A549 (cell line): ENCODE measurements around the gene DDI2. TPM values are rescaled to one million over a fixed set of nuclear protein-coding genes. Genes with fewer than 3 reads are reported as not detected.

Experiments used
- ATAC-seq, 2 experiments: fragments of 200-7000 bp in 1 of 2; fragments of >200 bp in 1 of 2; cut with Nextera tagmentation in 1 of 2; cut with Tn5 transposase in 1 of 2; 3 replicates each; pipeline versions ENCODE4 v1.8.0 to v1.9.1; 2018 to 2020; ENCODE audit warnings: mild to moderate bottlenecking in 1 of 2, moderate library complexity in 1 of 2
- CTCF ChIA-PET: fragments of 300-600 bp; sonication (Branson Sonifier 250); formaldehyde crosslinking; extraction: SDS; loops from one replicate; lab custom pipeline; 2021; ENCODE audit warnings: antibody characterized with exemption, inconsistent platforms; lab: Yijun Ruan, JAX
- POLR2A ChIA-PET: fragments of 350-600 bp; formaldehyde crosslinking; extraction: SDS; loops from one replicate; lab custom pipeline; 2021; ENCODE audit warnings: antibody characterized with exemption, inconsistent platforms; lab: Yijun Ruan, JAX
- DNase-seq, 2 experiments: peaks; one replicate each; pipeline versions ENCODE4 v3.0.0 to v3.0.0-alpha.2; 2011 to 2016; ENCODE audit warnings: low read depth in 1 of 2, low spot score in 1 of 2
- FAIRE-seq: peaks from 2 replicates; lab custom pipeline; 2011; peaks lifted over from hg19 to GRCh38; lab: Jason Lieb, UNC
- H3K27ac ChIP-seq, 2 experiments: fragments of >200 bp; sonication (Bioruptor Twin); formaldehyde crosslinking; 3 replicates each; pipeline ENCODE4 v1.5.1; 2016 to 2017
- H3K4me1 ChIP-seq: fragments of >200 bp; sonication (Bioruptor Twin); formaldehyde crosslinking; 3 replicates; pipeline ENCODE4 v1.6.1; 2016
- H3K4me2 ChIP-seq: fragments of >200 bp; sonication (Bioruptor Twin); formaldehyde crosslinking; 3 replicates; pipeline ENCODE4 v1.6.1; 2016
- H3K4me3 ChIP-seq: fragments of >200 bp; sonication (Bioruptor Twin); formaldehyde crosslinking; 3 replicates; pipeline ENCODE4 v1.5.1; 2016
- H3K9me3 ChIP-seq: fragments of >200 bp; sonication (Bioruptor Twin); formaldehyde crosslinking; 3 replicates; pipeline ENCODE4 v1.6.1; 2016
- CBX8 ChIP-seq: fragments of 200-600 bp; sonication (generic); IDR thresholded peaks from 2 replicates; pipeline ENCODE4 v1.6.1; 2016
- CEBPB ChIP-seq, 2 experiments: fragments of >200 bp in 1 of 2; sonication (Bioruptor Twin) in 1 of 2; formaldehyde crosslinking in 1 of 2; IDR thresholded peaks; 2 replicates each; pipeline ENCODE4 v1.6.1; 2012 to 2016
- CHD4 ChIP-seq: fragments of 200-600 bp; sonication (generic); IDR thresholded peaks from 2 replicates; pipeline ENCODE4 v1.6.1; 2016; ENCODE audit warnings: antibody characterized with exemption, mild to moderate bottlenecking, borderline replicate concordance
- EHMT2 ChIP-seq: fragments of 200-600 bp; sonication (generic); IDR thresholded peaks from 2 replicates; pipeline ENCODE4 v1.6.1; 2016; ENCODE audit warnings: antibody characterized with exemption, low read depth, mild to moderate bottlenecking, moderate library complexity
- ELK1 ChIP-seq: fragments of 150-350 bp; IDR thresholded peaks from 2 replicates; pipeline ENCODE4 v1.6.1; 2014; ENCODE audit warnings: low read depth, mild to moderate bottlenecking, low read length
- ESRRA ChIP-seq: fragments of 150-350 bp; IDR thresholded peaks from 2 replicates; pipeline ENCODE4 v1.6.1; 2014; ENCODE audit warnings: mild to moderate bottlenecking, low read length, borderline replicate concordance
- FOSB ChIP-seq: fragments of 250-450 bp; sonication (Bioruptor Pico); IDR thresholded peaks from 2 replicates; pipeline ENCODE4 v1.5.0; 2020; ENCODE audit warnings: mild to moderate bottlenecking, moderate library complexity
- FOXS1 ChIP-seq: fragments of 250-450 bp; sonication (Bioruptor Pico); IDR thresholded peaks from 2 replicates; pipeline ENCODE4 v1.5.0; 2020; ENCODE audit warnings: mild to moderate bottlenecking, moderate library complexity
- HDAC2 ChIP-seq: fragments of 200-600 bp; sonication (generic); IDR thresholded peaks from 2 replicates; pipeline ENCODE4 v1.6.1; 2016
- HEYL ChIP-seq: fragments of 250-450 bp; sonication (Bioruptor Pico); IDR thresholded peaks from 2 replicates; pipeline ENCODE4 v1.8.0; 2021; ENCODE audit warnings: mild to moderate bottlenecking, moderate library complexity
- HOXB13 ChIP-seq: fragments of 250-450 bp; sonication (Bioruptor Pico); IDR thresholded peaks from 2 replicates; pipeline ENCODE4 v1.5.0; 2020; ENCODE audit warnings: low read depth, mild to moderate bottlenecking, moderate library complexity
- HOXB5 ChIP-seq: fragments of 250-450 bp; sonication (Bioruptor Pico); IDR thresholded peaks from 2 replicates; pipeline ENCODE4 v1.5.0; 2020; ENCODE audit warnings: mild to moderate bottlenecking, moderate library complexity
- JUN ChIP-seq, 2 experiments: fragments of >200 bp; sonication (Bioruptor Twin); formaldehyde crosslinking; IDR thresholded peaks; 2 replicates in 1 of 2; 3 replicates in 1 of 2; pipeline ENCODE4 v1.6.1; 2016 to 2017
- MAFK ChIP-seq: fragments of 450-650 bp; IDR thresholded peaks from 2 replicates; pipeline ENCODE4 v1.6.1; 2014; ENCODE audit not compliant: partially characterized antibody
- MAX ChIP-seq: IDR thresholded peaks from 2 replicates; pipeline ENCODE4 v1.6.1; 2012
- NFE2L2 ChIP-seq: fragments of 150-350 bp; conservative IDR thresholded peaks from 2 replicates; pipeline ENCODE4 v1.6.1; 2014; ENCODE audit warnings: low read length
- NR3C1 ChIP-seq: fragments of >200 bp; sonication (Bioruptor Twin); formaldehyde crosslinking; IDR thresholded peaks from 3 replicates; pipeline ENCODE4 v1.6.1; 2017
- RAD21 ChIP-seq, 2 experiments: fragments of >200 bp in 1 of 2; sonication (Bioruptor Twin) in 1 of 2; formaldehyde crosslinking in 1 of 2; IDR thresholded peaks in 1 of 2; conservative IDR thresholded peaks in 1 of 2; 2 replicates in 1 of 2; 3 replicates in 1 of 2; pipeline ENCODE4 v1.6.1; 2012 to 2018; ENCODE audit warnings: inconsistent platforms in 1 of 2
- RCOR1 ChIP-seq: fragments of 150-350 bp; IDR thresholded peaks from 2 replicates; pipeline ENCODE4 v1.6.1; 2014; ENCODE audit warnings: antibody characterized with exemption, low read length, low read depth
- RFX5 ChIP-seq: fragments of 450-650 bp; IDR thresholded peaks from 2 replicates; pipeline ENCODE4 v1.7.1; 2014; ENCODE audit warnings: antibody characterized with exemption, mild to moderate bottlenecking, moderate library complexity
- USF2 ChIP-seq: fragments of 450-650 bp; IDR thresholded peaks from 2 replicates; pipeline ENCODE4 v1.6.1; 2014; ENCODE audit warnings: antibody characterized with exemption
- ZC3H11A ChIP-seq: fragments of 450-650 bp; IDR thresholded peaks from 2 replicates; pipeline ENCODE4 v1.6.1; 2014; ENCODE audit warnings: antibody characterized with exemption, mild to moderate bottlenecking
- ZFP36 ChIP-seq: fragments of 450-650 bp; IDR thresholded peaks from 2 replicates; pipeline ENCODE4 v1.6.1; 2014; ENCODE audit warnings: borderline replicate concordance; ENCODE audit not compliant: partially characterized antibody
- ZNF302 ChIP-seq: fragments of 250-450 bp; sonication (Bioruptor Pico); IDR thresholded peaks from 2 replicates; pipeline ENCODE4 v1.9.0; 2021; ENCODE audit warnings: inconsistent platforms, mild to moderate bottlenecking, moderate library complexity
- WGBS: methylation state at CpG from one replicate; pipeline ENCODE4 v1.1.6; 2017; ENCODE audit errors: missing lambda C conversion rate; 5-methylcytosine and 5-hydroxymethylcytosine counted together
- polyA plus RNA-seq, 4 experiments: library from polyadenylated mRNA; depleted of rRNA in 3 of 4; stranded (reverse); fragments of >200 nt; fragmentation: RNase III in 1 of 4; extraction: RNeasy Plus Mini Kit Qiagen cat#74134 plus additional on column Dnase treatment in 1 of 4; gene quantifications; 2 replicates in 3 of 4; 3 replicates in 1 of 4; pipeline ENCODE4 v1.2.3, GENCODE V29; 2011 to 2017
- TF ChIP-seq, protein P1 (sequence below): IDR thresholded peaks from 2 replicates; pipeline ENCODE4 v1.6.1; 2012
- TF ChIP-seq, protein P2 (sequence below): IDR thresholded peaks from 2 replicates; pipeline ENCODE4 v1.6.1; 2012; ENCODE audit warnings: low read depth, borderline replicate concordance
- TF ChIP-seq, protein P3 (sequence below): fragments of >200 bp; sonication (Bioruptor Twin); formaldehyde crosslinking; IDR thresholded peaks from 3 replicates; pipeline ENCODE4 v1.5.1; 2016
- TF ChIP-seq, protein P4 (sequence below): fragments of >200 bp; sonication (Bioruptor Twin); formaldehyde crosslinking; IDR thresholded peaks from 2 replicates; pipeline ENCODE4 v1.6.1; 2016

The DDI2 gene
- polyA plus RNA-seq, 2 of the 4 experiments (the other 2 are of a cell fraction) = 6.3 to 8.6 TPM

DNA sequence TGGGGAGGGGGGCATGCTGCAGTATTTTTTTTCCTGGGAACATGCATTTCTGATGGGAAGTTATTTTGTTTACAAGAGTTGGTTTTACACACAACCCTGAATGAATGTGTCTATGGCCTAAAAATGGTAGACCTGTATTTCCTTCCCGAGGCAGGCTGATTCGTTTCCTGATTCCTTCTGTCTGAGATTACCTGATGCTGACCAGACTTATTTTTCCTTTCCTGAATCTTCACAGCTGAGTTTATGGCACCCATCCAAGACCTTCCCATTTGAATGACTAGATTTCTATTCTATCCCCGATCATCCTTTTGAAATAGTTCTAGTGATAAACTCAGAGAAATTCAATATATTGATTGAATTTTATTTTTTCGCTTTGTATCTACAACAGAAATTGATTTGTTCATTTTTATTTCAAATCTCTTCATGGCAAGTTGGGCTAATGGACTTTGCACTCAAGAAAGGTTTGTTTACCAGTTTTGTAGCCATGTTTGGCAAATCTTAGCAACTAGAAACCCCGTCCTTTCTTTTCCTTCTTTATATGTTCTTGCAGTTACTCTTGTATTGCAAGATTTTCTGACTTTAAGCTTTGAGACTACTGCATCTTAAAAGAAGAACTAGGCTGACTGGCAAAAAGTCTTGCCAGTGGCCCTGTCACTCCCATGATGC is 51.0 kb downstream of the DDI2 start:
- no peak for FAIRE-seq
- CTCF ChIA-PET = interaction anchor here (0.5 to 1.7 kb wide), 2 partner anchors 36 to 73 kb away, joined by 3 read pairs; no protein-coding TSS in a partner anchor
- 80% methylated on average over 5 of the region's 5 CpGs for WGBS
- no peaks in the 10 kb centered on the region for H3K4me1 ChIP-seq
- no peaks in the 10 kb centered on the region for H3K9me3 ChIP-seq
- TF ChIP-seq ESRRA (no peak), RCOR1 (no peak), MAX (no peak), FOSB (no peak), NFE2L2 (no peak), ZC3H11A (no peak), HOXB5 (no peak), FOXS1 (CRISPR knock-in tag) (no peak), RAD21 (conservative IDR thresholded peaks at IDR 0.05 in 1 of 2, IDR thresholded peaks at IDR 0.05 in 1 of 2) (no peak), NR3C1 (no peak), ZNF302 (CRISPR knock-in tag) (no peak), JUN (IDR thresholded peaks at IDR 0.05) (no peak), CEBPB (IDR thresholded peaks at IDR 0.05) (no peak), ZFP36 (no peak), HEYL (CRISPR knock-in tag) (no peak), RFX5 (no peak), CHD4 (no peak)
- TF ChIP-seq, protein P1, sequence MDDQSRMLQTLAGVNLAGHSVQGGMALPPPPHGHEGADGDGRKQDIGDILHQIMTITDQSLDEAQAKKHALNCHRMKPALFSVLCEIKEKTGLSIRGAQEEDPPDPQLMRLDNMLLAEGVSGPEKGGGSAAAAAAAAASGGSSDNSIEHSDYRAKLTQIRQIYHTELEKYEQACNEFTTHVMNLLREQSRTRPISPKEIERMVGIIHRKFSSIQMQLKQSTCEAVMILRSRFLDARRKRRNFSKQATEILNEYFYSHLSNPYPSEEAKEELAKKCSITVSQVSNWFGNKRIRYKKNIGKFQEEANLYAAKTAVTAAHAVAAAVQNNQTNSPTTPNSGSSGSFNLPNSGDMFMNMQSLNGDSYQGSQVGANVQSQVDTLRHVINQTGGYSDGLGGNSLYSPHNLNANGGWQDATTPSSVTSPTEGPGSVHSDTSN = no peak
- TF ChIP-seq, protein P2, sequence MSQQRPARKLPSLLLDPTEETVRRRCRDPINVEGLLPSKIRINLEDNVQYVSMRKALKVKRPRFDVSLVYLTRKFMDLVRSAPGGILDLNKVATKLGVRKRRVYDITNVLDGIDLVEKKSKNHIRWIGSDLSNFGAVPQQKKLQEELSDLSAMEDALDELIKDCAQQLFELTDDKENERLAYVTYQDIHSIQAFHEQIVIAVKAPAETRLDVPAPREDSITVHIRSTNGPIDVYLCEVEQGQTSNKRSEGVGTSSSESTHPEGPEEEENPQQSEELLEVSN = no peak
- TF ChIP-seq, protein P3, sequence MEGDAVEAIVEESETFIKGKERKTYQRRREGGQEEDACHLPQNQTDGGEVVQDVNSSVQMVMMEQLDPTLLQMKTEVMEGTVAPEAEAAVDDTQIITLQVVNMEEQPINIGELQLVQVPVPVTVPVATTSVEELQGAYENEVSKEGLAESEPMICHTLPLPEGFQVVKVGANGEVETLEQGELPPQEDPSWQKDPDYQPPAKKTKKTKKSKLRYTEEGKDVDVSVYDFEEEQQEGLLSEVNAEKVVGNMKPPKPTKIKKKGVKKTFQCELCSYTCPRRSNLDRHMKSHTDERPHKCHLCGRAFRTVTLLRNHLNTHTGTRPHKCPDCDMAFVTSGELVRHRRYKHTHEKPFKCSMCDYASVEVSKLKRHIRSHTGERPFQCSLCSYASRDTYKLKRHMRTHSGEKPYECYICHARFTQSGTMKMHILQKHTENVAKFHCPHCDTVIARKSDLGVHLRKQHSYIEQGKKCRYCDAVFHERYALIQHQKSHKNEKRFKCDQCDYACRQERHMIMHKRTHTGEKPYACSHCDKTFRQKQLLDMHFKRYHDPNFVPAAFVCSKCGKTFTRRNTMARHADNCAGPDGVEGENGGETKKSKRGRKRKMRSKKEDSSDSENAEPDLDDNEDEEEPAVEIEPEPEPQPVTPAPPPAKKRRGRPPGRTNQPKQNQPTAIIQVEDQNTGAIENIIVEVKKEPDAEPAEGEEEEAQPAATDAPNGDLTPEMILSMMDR = no peak
- TF ChIP-seq, all 56 proteins: peak for 0
- DNase-seq (no peak), ATAC-seq (no peak)
- Histone ChIP-seq H3K4me3 (no peak overlapping the region), H3K4me2 (no peak overlapping the region), H3K27ac (no peak overlapping the region)
- POLR2A ChIA-PET = no interaction called here

DNA sequence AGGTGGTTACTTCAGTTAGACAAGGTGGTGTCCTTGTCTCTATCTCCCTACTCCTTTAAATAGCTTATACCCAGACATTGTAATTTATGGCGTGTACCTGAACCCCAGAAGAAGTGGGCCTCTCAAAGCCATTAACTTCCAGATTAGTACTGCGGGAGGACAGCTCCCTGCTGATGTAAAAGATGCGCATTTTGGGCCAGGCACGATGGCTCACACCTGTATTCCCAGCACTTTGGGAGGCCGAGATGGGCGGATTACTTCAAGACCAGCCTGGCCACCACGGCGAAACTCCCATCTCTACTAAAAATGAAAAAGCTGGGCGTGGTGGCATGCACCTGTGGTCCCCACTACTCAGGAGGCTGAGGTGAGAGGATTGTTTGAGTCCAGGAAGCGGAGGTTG is 51.8 kb downstream of the DDI2 start:
- no peak for FAIRE-seq
- CTCF ChIA-PET = interaction anchor here (1.7 kb wide), 1 partner anchor 35 kb away, joined by 3 read pairs; no protein-coding TSS in a partner anchor

More for the DNA sequence above, 51.8 kb downstream of the DDI2 start:
- no peaks in the 10 kb centered on the region for H3K9me3 ChIP-seq
- no peak for DNase-seq
- no peak overlapping the region for H3K4me2 ChIP-seq
- no peak overlapping the region for H3K27ac ChIP-seq
- H3K4me1 ChIP-seq = no peaks in the 10 kb centered on the region
- no peak for ATAC-seq
- H3K4me3 ChIP-seq = no peak overlapping the region
- 96% methylated on average over 10 of the region's 10 CpGs for WGBS
- TF ChIP-seq ZC3H11A (no peak), ZNF302 (CRISPR knock-in tag) (no peak), HDAC2 (no peak), USF2 (no peak), ELK1 (no peak), NFE2L2 (no peak), HOXB13 (CRISPR knock-in tag) (no peak), RAD21 (conservative IDR thresholded peaks at IDR 0.05 in 1 of 2, IDR thresholded peaks at IDR 0.05 in 1 of 2) (no peak), RCOR1 (no peak), MAFK (no peak), FOXS1 (CRISPR knock-in tag) (no peak), EHMT2 (no peak), CBX8 (no peak), CHD4 (no peak)
- TF ChIP-seq, protein P2 = no peak
- TF ChIP-seq, protein P4, sequence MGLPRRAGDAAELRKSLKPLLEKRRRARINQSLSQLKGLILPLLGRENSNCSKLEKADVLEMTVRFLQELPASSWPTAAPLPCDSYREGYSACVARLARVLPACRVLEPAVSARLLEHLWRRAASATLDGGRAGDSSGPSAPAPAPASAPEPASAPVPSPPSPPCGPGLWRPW = no peak
- POLR2A ChIA-PET = no interaction called here
